ENCODE results near the gene TMEM132E. TPM values are rescaled to one million over a fixed set of nuclear protein-coding genes. Genes with fewer than 3 reads are reported as not detected.

TMEM132E gene
- total RNA-seq, 2 experiments from 2014 or later: 0.06 TPM; not detected in 1

DNA sequence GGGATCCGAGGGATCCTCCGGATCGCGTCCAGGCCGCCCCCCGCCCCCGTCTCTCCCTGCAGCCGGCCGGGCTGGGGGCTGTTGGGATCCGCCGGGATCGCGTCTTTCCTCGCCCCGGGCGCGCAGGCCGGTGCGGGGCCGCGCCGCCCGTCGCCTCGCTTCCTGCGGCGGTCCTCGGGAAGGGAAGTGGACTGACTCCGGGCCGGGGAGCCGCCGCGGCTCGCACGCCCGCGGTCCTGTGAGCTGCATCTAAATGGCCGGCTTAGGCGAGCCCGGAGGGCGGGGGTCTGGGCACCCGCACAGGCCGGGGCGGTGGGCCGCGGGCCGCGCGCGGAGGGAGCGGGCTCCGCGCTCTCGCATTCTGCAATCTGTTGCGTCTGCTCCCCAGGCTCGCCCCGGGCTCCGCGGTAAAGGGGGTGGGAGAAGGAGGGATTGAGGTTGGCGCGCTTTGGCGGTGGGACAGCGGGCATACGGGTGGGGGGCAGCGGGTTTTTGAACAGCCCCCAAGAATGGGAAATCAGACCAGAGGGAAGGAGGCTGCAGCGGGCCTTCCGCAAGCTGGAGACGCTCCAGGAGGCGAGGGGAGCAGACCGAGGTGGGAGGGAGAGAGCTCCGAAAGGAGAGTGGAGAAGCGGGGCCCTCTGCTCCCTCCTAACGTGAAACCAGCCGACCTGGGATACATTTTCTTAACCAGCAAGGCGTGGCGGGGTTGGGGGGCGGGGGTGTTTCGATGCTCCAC, 2.2 kb downstream of the TMEM132E start:
- Mint-ChIP-seq H3K27me3 (peaks cover 87% of the 10 kb centered on the region), H3K9me3 (no peaks in the 10 kb centered on the region), H3K27ac (no peak overlapping the region), H3K36me3 (no peaks in the 10 kb centered on the region), H3K4me3 (peak overlapping the region; percentile 27), H3K4me1 (peaks cover 2% of the 10 kb centered on the region)
- DNase-seq: no peak

DNA sequence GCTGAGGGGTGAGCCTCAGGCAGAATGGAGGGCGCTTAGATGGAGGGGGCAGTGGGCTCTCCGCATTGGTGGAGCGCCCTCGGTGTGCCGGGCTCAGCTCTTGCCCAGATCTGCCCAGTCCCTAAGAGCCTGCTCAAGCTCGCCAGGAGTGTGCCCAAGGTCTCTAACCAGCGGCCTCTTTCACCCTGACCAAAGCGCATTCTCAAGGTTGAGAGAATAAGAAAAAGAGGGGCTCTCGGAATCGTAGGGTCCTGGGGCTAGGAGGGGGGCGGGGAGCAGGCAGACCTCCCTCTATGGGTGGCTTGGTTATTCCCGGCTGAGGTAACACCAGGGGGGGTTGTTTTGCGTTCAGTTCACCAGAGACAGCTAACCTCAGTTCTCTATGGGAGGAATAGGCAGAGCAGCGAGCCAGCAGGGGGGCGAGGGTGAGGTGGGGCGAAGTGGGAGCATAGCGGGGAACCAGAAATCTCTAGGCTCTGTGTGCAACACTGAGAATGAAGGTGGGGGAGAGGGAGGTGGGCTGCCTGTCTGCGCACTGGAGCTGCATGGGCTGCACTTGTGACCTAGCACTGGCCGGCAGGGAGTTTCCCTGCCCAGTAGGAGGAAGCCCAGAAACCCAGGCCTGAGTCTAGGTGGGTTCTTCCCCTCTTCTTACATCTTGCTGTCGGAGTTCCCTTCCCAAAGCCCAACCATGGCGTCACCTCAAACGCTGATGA, 3.0 kb downstream of the TMEM132E start:
- DNase-seq: no peak
- no peak overlapping the region for H3K4me3 Mint-ChIP-seq
- peaks cover 79% of the 10 kb centered on the region for H3K27me3 Mint-ChIP-seq
- H3K27ac Mint-ChIP-seq: no peak overlapping the region
- H3K36me3 Mint-ChIP-seq: no peaks in the 10 kb centered on the region
- no peaks in the 10 kb centered on the region for H3K9me3 Mint-ChIP-seq
- peaks cover 2% of the 10 kb centered on the region for H3K4me1 Mint-ChIP-seq

DNA sequence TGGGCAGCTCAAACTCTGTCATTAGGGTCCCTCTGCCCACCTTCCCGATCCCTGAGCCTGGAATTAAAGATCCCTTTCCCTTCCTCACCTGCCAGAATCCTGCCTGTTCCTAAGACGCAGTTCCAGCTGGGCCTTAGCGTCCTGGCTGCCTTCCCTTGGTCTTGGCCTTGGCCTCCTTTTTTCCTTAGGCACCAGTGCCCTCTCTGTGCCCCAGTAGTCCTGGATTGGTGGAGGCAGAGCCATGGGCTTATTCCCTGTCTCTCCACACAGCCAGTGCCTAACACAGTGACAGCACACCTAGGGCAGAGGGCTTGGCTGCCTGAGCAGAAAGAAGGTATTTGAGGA, 3.5 kb downstream of the TMEM132E start:
- Mint-ChIP-seq H3K4me3 (no peak overlapping the region), H3K4me1 (peaks cover 2% of the 10 kb centered on the region), H3K27ac (no peak overlapping the region), H3K36me3 (no peaks in the 10 kb centered on the region), H3K27me3 (peaks cover 75% of the 10 kb centered on the region), H3K9me3 (no peaks in the 10 kb centered on the region)
- DNase-seq: no peak

GRCh38 chr17:34584805-34585416, 5.5 kb downstream of the TMEM132E start:
- Mint-ChIP-seq H3K4me1 (peaks cover 2% of the 10 kb centered on the region), H3K4me3 (no peak overlapping the region), H3K27me3 (peaks cover 67% of the 10 kb centered on the region), H3K27ac (no peak overlapping the region), H3K36me3 (no peaks in the 10 kb centered on the region), H3K9me3 (no peaks in the 10 kb centered on the region)
- no peak for DNase-seq

GRCh38 chr17:34586346-34586846, 7.0 kb downstream of the TMEM132E start:
- no peaks in the 10 kb centered on the region for H3K36me3 Mint-ChIP-seq
- no peaks in the 10 kb centered on the region for H3K4me1 Mint-ChIP-seq
- H3K4me3 Mint-ChIP-seq: no peak overlapping the region
- H3K9me3 Mint-ChIP-seq: no peaks in the 10 kb centered on the region
- H3K27me3 Mint-ChIP-seq: peaks cover 66% of the 10 kb centered on the region
- no peak overlapping the region for H3K27ac Mint-ChIP-seq
- DNase-seq: no peak

DNA sequence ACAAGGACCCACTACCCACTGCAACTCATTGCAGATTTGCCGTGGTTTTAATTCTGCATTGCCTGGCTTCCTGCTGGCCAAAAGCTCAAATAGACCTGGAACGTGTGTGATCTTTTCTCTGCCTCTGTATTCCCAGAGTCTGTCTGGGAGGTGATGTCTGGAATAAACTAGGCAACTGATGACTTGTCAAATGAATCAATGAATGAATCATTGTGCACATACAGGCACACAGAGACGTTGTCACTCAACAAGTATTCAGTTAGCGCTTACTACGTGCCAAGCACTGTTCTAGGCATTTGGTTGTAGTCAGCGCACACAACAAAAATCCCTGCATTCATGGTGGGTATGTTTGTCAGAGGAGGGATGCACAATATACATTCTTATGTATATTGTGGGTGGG, 8.9 kb downstream of the TMEM132E start:
- H3K27ac Mint-ChIP-seq: no peak overlapping the region
- DNase-seq: no peak
- no peak overlapping the region for H3K4me3 Mint-ChIP-seq
- H3K9me3 Mint-ChIP-seq: no peaks in the 10 kb centered on the region
- no peaks in the 10 kb centered on the region for H3K4me1 Mint-ChIP-seq
- peaks cover 53% of the 10 kb centered on the region for H3K27me3 Mint-ChIP-seq
- no peaks in the 10 kb centered on the region for H3K36me3 Mint-ChIP-seq

DNA sequence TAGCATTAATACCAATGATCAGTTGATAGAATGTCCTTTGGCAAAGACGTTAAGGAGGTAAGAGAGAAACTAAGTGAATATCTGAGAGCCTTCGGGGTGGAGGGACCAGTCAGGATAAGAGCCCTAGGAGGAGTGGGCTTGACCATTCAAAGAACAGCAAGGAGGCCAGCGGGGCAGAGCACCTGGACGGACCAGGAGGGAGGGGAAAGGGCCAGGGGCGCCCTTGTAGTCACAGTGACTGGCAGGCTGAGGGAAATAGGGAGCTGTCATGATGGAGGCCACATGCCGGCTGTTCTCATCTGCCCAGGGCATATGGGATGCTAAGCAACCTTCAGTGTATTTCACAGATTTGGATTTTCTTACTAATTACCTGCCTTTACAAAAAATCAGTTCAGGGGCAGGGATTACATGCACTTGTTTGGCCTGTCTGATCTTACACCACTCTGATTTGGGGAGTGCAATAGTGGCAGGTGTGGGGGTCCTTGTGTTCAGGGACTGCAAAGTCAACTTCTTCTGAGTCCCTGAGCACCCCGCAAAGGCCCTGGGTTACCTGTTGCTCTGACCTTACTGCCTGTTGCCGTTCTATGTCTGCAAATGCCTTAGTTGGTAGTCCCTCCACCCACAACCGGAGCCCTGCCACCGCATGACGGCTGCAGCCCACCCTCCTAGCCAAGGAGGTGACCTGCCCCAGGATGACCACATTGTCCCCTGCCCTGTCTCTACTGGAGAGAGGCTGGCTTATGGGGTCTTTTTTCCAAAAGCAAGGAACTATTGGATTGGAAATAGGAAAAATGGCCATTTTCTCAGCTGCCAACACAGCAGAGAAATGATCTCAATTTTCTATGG, 10.0 kb downstream of the TMEM132E start:
- Mint-ChIP-seq H3K4me3 (no peak overlapping the region), H3K27me3 (peaks cover 53% of the 10 kb centered on the region), H3K36me3 (no peaks in the 10 kb centered on the region), H3K9me3 (no peaks in the 10 kb centered on the region), H3K4me1 (no peaks in the 10 kb centered on the region), H3K27ac (no peak overlapping the region)
- DNase-seq: no peak

DNA sequence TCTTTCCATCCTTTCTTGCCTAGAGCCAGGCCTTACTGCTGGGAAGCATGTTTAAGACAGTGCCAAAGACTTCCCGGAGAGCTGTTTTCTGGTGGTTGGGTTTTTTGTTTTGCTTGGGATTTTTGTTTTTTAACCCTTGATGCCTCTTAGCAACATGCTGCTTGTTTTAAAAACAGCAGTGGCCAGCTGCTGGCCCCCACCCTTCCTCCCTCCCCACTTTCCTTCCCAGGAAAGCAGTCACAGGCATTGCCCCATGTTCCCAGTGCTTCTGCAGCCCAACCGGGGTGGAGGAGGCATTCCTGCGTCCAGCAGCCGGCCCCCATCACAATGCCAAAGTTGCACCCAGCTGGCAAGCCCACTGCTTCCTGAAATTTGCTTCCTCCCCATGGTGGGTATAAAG, 12.6 kb downstream of the TMEM132E start:
- Mint-ChIP-seq H3K4me3 (no peak overlapping the region), H3K4me1 (no peaks in the 10 kb centered on the region), H3K27me3 (peaks cover 49% of the 10 kb centered on the region), H3K27ac (no peak overlapping the region), H3K9me3 (no peaks in the 10 kb centered on the region), H3K36me3 (no peaks in the 10 kb centered on the region)
- no peak for DNase-seq

GRCh38 chr17:34596920-34597319, 17.5 kb downstream of the TMEM132E start:
- Mint-ChIP-seq H3K27me3 (peaks cover 31% of the 10 kb centered on the region), H3K27ac (no peak overlapping the region), H3K36me3 (no peaks in the 10 kb centered on the region), H3K9me3 (no peaks in the 10 kb centered on the region), H3K4me1 (peaks cover 3% of the 10 kb centered on the region), H3K4me3 (no peak overlapping the region)
- DNase-seq: no peak

GRCh38 chr17:34598161-34598776, 18.9 kb downstream of the TMEM132E start:
- Mint-ChIP-seq H3K9me3 (no peaks in the 10 kb centered on the region), H3K27me3 (peaks cover 26% of the 10 kb centered on the region), H3K4me1 (peaks cover 3% of the 10 kb centered on the region), H3K27ac (no peak overlapping the region), H3K36me3 (no peaks in the 10 kb centered on the region), H3K4me3 (no peak overlapping the region)
- no peak for DNase-seq

DNA sequence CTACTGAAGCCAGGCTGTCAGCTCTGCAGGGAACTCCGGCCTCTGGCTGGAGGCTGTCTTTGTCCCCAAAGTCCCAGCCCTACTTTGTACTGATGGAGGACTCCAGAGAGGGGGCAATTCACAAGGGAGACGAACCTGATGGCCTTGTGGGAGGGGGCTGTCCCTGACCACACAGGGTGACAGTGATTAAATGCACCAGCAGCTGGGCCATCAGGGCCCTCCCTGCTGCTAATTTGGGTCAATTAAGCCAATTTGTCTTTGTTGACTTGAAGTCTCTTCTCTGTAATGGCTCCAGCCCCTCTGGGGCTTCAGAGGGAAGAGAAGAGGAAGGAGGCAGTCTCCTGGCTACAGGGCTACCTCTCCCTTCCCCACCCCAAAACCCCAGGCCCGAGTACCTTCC, 22.0 kb downstream of the TMEM132E start:
- Mint-ChIP-seq H3K27me3 (peaks cover 9% of the 10 kb centered on the region), H3K4me1 (peaks cover 3% of the 10 kb centered on the region), H3K4me3 (no peak overlapping the region), H3K36me3 (no peaks in the 10 kb centered on the region), H3K9me3 (no peaks in the 10 kb centered on the region), H3K27ac (no peak overlapping the region)
- no peak for DNase-seq

GRCh38 chr17:34603974-34604373, 24.6 kb downstream of the TMEM132E start:
- Mint-ChIP-seq H3K36me3 (no peaks in the 10 kb centered on the region), H3K4me1 (peaks cover under 1% of the 10 kb centered on the region), H3K9me3 (no peaks in the 10 kb centered on the region), H3K27me3 (peaks cover 10% of the 10 kb centered on the region), H3K27ac (no peak overlapping the region), H3K4me3 (no peak overlapping the region)
- no peak for DNase-seq

DNA sequence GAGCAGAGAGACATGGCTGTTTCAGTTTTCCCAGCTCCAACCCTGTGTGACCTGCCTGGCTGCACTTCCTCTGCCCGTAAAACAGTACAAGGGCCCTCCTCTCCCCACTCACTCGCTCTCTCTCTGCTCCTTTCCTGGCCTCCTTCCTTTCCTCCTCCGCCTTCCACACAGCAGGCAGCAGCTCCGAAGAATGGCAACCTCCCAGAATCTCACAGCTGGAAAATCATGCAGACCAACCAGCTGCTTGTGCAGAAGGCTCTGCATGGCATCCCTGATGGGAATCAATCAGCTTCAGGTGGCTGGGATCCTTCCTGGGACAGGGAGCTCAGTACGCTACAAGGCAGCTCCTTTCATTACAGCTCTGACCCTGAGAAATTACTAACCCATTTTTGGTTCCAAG, 27.4 kb downstream of the TMEM132E start:
- Mint-ChIP-seq H3K9me3 (no peaks in the 10 kb centered on the region), H3K27me3 (peaks cover 37% of the 10 kb centered on the region), H3K4me3 (no peak overlapping the region), H3K27ac (no peak overlapping the region), H3K4me1 (no peaks in the 10 kb centered on the region), H3K36me3 (no peaks in the 10 kb centered on the region)
- DNase-seq: no peak

GRCh38 chr17:34607917-34608316, 28.5 kb downstream of the TMEM132E start:
- Mint-ChIP-seq H3K9me3 (no peaks in the 10 kb centered on the region), H3K4me3 (no peak overlapping the region), H3K36me3 (no peaks in the 10 kb centered on the region), H3K27ac (no peak overlapping the region), H3K27me3 (peaks cover 44% of the 10 kb centered on the region), H3K4me1 (no peaks in the 10 kb centered on the region)
- no peak for DNase-seq

Measured in activated naive CD8-positive, alpha-beta T cell treated with anti-CD3 and anti-CD28 coated beads for 36 hours (primary cell).